Measurements from ENCODE around the gene AMACR.
"Not testable (repeated sequence)": the region's sequence is repeated elsewhere in the genome, so short reads cannot be mapped to it uniquely, and the experiment has no call there.

AMACR gene

DNA sequence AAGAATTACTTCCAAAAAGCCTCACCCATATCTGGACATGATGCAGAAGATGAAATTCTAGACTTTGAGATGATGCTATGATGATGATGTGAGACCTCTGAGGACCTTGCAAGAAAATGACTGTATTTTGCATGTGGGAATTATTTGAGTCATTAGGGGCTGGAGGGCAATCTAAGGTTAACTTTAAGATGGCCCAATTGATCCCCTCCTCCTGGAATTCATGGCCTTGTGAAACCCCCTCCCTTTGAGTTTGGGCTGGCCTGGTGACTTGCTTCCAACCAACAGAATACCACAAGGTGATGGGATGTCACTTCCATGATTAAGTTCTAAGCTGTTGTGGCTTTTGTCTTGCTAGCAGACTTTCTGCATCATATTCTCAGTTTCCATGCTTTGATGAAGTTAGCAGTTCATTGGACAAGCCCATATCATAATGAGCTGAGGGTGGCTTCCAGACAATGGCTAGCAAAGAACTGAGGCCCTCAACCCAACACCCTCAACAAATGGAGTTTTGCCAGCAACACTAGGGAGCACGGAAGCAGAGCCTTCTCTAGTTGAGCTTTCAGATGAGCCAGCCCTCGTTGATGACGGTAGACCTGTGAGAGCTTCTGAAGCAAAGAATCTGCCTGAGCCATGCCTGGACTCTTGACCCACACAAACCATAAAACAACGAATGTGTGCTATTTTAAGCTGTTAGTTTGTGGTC, 7.4 kb upstream of the AMACR start:
- no peak overlapping the region for H3K4me3 ChIP-seq (ENCODE audit: low read depth, low read length)
- TF ChIP-seq, protein P1, sequence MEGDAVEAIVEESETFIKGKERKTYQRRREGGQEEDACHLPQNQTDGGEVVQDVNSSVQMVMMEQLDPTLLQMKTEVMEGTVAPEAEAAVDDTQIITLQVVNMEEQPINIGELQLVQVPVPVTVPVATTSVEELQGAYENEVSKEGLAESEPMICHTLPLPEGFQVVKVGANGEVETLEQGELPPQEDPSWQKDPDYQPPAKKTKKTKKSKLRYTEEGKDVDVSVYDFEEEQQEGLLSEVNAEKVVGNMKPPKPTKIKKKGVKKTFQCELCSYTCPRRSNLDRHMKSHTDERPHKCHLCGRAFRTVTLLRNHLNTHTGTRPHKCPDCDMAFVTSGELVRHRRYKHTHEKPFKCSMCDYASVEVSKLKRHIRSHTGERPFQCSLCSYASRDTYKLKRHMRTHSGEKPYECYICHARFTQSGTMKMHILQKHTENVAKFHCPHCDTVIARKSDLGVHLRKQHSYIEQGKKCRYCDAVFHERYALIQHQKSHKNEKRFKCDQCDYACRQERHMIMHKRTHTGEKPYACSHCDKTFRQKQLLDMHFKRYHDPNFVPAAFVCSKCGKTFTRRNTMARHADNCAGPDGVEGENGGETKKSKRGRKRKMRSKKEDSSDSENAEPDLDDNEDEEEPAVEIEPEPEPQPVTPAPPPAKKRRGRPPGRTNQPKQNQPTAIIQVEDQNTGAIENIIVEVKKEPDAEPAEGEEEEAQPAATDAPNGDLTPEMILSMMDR (IDR thresholded peaks at IDR 0.05; ENCODE audit: low read depth, low read length) = no peak

DNA sequence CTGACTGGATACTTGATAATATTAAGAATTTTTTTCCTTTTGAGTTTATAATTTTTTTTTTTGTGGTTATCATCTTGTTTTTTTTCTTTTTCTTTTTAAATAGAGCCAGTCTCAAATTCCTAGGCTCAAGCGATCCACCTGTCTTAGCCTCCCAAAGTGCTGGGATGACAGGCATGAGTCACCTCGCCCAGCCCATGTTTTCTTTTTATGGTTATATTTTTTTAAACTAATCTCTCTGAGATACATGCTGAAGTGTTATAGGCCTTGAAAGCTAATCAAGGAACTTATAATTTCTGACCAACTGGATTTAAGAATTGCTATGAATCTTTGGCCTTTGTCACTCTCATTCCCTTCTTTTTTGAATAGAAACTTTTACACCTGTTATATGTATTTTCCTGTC, 6.8 kb upstream of the AMACR start:
- TF ChIP-seq, protein P1 (IDR thresholded peaks at IDR 0.05; ENCODE audit: low read depth, low read length) = no peak
- H3K4me3 ChIP-seq (ENCODE audit: low read depth, low read length) = no peak overlapping the region

DNA sequence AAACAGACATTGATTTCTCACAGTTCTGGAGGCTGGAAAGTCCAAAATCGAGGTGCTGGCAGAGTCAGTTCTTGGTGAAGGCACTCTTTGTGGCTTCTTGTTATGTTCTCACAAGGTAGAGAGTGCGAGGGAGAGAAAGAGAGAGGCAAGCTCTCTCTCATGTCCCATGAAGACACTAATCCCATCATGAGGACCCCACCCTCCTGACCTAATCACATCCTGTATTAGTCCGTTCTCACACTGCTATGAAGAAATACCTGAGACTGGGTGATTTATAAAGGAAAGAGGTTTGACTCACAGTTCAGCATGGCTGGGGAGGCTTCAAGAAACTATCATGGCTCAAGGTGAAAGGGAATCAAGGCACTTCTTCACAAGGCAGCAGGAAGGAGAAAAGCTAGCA, 5.7 kb upstream of the AMACR start:
- no peak overlapping the region for H3K4me3 ChIP-seq (ENCODE audit: low read depth, low read length)
- TF ChIP-seq, protein P1 (IDR thresholded peaks at IDR 0.05; ENCODE audit: low read depth, low read length) = no peak

DNA sequence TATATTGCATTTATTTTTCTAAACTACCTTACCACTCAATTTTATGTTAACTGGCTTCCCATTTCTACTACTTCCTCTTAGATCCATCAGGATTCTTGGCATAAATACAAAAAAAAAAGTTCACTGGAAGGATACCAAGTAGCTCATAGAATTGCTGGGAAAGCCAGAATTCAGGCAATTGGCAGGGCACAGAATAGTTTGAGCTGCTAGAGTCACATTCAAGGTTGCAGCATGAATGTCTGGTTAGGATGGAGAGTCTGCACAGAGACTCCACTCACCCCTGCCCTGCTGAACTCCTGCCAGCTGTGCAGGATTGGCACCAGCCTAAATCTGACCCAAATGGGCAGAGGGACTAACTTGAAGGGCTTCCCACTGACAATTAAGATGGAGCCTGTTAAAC, 4.9 kb upstream of the AMACR start:
- TF ChIP-seq, protein P1 (IDR thresholded peaks at IDR 0.05; ENCODE audit: low read depth, low read length) = no peak
- no peak overlapping the region for H3K4me3 ChIP-seq (ENCODE audit: low read depth, low read length)

DNA sequence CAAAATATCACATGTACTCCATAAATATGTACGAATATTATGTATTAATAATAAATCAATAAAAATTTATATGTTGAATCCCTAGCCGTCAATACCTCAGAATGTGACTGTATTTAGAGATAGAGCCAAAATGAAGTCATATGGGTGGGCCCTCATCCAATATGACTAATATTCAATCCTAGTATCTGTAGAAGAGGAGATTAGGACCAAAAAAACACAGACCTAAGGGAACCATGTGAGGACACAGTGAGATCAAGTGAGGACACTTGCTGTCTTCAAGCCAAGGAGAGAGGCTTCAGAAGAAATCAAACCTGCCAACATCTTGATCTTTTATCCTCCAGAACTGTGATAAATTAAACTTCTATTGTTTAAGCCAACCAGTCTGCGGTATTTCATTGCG, 3.7 kb upstream of the AMACR start:
- TF ChIP-seq, protein P1 (IDR thresholded peaks at IDR 0.05; ENCODE audit: low read depth, low read length) = no peak
- no peak overlapping the region for H3K4me3 ChIP-seq (ENCODE audit: low read depth, low read length)

DNA sequence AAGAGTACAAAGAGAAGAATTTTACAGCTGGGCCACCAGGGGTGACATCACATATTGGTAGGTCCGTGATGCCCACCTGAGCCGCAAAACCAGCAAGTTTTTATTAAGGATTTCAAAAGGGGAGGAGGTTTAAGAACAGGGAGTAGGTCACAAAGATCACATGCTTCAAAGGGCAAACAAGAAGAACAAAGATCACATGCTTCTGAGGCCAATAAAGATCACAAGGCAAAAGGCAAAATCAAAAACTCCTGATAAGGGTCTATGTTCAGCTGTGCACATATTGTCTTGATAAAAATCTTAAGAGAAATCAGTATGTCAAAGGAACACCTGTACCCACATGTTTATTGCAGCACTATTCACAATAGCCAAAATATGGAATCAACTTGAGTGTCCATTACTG, 2.3 kb upstream of the AMACR start:
- not testable (repeated sequence) for H3K4me3 ChIP-seq (ENCODE audit: low read depth, low read length)

DNA sequence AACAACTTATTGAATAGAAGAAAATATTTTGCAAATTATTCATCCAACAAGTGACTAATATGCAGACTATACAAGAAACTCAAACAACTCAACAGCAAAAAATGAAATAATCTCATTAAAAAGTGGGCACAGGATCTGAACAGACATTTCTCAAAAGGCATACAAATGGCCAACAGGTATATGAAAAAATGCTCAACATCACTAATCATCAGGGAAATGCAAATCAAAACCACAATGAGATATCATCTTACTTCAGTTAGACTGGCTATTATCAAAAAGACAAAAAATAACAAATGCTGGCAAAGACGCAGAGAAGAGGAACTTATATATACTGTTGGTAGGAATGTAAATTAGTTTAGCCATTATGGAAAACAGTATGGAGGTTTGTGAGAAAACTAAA, 1.8 kb upstream of the AMACR start:
- no peak overlapping the region for H3K4me3 ChIP-seq (ENCODE audit: low read depth, low read length)
- TF ChIP-seq, protein P1 (IDR thresholded peaks at IDR 0.05; ENCODE audit: low read depth, low read length) = no peak

DNA sequence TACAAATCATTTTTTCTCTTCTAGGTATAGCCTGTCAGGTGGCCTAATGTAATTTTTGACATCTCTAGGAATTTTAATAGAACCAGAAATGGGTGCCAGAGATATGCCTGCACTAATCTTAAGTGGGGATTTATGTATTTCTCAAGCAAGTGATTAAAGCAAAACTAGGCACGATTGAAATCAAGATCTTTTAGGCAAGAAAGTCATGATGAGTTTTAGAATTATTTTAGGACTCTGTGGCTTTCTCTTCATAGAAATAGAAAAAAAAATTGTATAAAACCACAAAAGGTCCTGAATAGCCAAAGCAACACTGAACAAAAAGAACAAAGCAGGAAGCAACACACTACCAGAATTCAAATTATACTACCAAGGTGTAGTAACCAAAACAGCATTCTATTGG, 952 bp upstream of the AMACR start:
- TF ChIP-seq, protein P1 (IDR thresholded peaks at IDR 0.05; ENCODE audit: low read depth, low read length) = no peak
- peak overlapping the region; percentile 67 for H3K4me3 ChIP-seq (ENCODE audit: low read depth, low read length)
